ENCODE results near the gene MARCHF3.
"Not testable (repeated sequence)": the region's sequence is repeated elsewhere in the genome, so short reads cannot be mapped to it uniquely, and the experiment has no call there.

Gene MARCHF3

DNA sequence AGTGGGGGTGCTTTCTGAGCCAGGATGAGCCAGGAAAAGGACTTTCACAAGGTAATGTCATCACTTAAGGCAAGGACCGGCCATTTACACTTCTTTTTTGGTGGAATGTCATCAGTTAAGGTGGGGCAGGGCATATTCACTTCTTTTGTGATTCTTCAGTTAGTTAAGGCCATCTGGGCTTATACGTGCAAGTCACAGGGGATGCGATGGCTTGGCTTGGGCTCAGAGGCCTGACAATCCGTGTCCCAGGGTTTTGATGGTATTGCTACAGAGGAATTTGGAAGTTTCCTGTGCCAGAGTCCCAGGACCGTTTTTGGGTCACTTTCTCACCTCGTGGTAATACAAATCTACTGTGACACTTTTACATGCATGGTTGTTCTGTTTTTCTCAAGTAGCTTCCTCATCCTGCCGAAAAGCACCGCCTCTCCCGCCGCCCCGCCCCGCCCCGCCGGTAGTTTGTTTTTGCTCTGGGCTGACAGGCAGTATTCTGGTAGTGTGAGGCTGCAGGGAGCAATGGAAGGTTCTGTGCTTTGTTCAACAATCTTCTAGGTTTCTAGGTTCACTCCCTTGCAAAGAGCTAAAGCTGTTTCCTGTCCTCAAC, 184.8 kb downstream of the MARCHF3 start:
- DNase-seq = peak; percentile 75

DNA sequence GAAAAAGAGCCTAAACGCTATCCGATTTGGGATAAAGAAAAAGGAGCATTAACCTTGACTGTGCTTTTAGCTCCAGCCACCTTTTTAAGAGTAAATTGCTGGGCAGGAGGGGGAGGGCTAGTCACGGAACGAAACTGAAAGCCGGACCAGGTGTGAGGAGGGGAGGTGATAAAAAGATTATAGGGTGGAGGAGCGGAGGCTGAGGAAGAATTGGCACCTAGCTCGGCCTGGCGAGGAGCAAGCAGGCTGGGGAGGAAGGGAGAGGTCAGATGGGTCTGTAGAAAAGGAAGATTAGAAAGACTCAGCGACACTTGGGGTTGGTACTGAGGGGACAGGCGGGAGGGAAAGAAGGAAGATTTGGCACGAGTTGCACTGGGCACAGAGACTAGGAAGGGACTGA, 187.0 kb downstream of the MARCHF3 start:
- DNase-seq = not testable (repeated sequence)

DNA sequence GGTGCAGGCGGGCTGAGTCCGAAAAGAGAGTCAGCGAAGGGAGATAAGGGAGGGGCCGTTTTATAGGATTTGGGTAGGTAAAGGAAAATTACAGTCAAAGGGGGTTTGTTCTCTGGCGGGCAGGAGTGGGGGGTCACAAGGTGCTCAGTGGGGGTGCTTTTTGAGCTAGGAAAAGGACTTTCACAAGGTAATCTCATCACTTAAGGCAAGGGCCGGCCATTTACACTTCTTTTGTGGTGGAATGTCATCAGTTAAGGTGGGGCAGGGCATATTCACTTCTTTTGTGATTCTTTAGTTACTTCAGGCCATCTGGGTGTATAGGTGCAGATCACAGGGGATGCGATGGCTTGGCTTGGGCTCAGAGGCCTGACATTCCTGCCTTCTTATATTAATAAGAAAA, 191.0 kb downstream of the MARCHF3 start:
- not testable (repeated sequence) for DNase-seq

DNA sequence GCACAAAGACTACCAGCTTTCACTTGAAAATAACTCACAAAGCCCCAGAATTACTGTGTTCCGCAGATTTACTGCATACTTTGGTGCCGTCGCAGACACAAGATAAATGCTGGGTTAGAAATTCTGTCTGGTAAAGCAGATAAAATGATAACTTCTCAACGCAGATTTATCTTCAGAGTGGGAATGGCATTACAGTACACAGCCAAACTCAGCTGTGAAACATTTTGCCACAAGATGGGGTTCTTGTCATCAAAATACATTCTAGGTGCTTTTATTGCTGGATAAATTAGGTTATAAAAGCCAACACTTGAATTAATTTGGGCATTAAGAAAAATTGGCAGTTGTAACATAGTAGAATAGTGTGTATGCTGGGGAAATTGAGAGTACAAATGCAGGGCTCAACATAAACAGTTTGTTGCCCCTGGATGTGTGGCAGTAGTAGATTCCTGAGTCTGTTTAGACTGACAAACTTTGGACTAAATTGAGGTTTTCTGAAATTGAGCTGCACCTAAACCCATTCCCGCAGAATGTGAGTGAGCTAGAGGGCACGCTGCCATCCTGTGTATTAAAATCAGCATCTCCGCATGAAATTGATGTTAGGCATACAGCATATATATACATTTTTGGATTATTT, 192.3 kb downstream of the MARCHF3 start:
- DNase-seq = peak; percentile 60

DNA sequence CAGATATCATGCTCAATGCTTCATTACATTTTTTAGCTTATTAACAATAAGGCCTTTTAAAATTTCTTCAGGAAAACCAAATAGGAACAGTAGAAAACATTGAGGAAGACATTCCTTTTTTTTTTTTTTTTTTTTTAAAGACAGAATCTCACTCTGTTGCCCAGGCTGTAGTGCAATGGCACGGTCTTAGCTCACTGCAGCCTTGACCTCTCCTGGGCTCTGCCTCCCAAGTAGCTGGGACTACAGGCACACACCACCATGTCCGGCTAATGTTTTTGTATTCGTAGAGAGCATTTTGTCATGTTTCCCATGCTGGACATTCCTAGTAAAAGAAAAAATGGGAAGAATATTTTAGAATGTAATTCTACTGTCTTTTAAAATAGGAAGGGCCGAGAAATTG, 193.1 kb downstream of the MARCHF3 start:
- no peak for DNase-seq

DNA sequence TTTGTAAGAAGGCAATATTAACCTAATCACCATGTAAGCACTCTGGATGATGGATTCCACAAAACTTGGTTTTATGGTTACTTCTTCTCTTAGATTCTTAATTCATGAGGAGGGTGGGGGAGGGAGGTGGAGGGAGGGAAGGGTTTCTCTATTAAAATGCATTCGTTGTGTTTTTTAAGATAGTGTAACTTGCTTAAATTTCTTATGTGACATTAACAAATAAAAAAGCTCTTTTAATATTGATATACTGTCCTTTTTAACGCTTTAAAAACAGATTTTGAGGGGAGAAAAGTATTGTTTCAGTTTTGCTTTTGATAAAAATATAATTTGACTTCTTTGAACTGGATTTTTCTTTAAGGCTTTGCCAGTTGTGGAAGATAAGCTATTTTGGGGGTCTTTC, 193.6 kb downstream of the MARCHF3 start:
- DNase-seq = no peak

DNA sequence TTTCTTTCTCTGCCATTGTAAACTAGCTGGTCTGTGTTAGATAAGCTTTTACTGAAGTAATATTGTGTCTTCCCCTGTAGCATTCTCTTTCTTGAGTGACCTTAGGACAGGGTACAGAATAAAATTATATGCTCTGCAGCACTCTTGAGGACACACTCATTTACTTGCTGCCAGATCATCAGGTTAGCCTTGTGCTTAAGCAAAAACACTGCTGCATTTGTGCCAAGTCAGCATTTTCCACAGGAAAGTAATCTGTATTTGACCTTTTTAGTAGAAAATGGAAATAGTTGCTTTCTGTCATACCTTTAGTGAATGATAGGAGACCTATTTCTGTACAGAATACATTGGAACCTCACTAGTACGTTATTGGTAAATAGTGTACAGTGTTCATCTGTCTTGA, 199.2 kb downstream of the MARCHF3 start:
- no peak for DNase-seq

DNA sequence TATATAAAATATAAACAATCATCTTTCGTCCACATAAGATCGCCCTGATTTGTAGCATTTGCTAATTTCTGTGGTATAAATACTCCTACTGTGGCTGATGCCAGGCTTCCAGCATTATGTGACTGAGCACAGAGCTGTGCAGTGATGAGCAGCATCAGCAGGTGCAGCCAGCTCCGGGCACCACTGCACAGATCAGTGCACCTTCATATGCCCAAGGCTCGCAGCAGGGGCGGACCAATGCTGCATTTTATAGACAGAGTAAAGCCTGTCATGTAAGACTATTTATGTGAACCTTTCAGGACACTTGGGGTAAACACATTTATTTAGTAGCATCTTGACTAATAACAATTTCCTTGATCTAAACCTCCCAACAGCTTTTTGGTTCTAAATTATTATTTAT, 200.3 kb downstream of the MARCHF3 start:
- DNase-seq = no peak

DNA sequence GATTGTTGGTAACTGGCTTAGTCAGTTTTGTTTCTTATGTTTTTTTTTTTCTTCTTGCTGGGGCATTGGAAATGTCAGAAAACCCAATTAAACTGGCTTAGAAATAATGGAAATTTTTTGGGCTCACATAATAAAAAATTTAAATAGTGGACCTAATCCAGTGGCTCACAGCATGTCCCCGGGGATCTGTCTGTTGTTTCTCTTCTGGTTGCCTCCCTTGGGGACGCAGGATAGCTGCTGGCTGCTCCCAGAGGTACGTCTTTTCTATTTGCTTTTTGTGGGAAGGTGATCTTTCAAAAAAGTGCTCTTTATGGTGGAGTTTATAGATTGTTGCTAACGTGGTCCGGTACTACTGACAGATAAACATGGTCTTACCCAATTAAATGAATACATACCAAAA, 201.3 kb downstream of the MARCHF3 start:
- DNase-seq = no peak

DNA sequence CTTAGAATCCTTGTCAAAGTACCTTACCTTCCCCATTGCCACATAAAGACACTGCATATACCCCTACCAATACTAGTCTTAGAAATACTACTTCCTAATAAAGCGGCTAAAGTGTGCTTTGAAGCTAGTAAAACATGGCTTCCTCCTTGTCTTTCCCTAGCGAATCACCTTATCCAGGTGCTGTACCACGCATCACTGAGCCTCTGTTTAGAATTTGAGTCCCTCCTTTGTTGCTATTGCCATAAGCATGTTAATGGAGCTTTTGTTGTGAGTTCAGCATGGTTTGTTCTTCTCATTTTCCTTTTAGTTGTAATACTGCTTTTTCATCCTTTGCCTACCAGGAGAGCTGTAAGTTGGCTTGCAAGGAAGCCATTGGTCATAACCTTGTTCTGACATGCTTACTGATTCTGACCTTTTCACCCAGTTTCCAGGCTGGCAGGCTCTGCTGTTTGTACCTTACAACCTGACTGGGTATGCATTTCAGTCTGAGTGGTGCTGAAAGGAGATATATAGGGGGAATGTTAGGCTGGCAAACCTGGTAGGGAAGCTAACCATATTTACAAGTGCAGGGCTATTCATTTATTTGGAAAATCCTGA, 203.6 kb downstream of the MARCHF3 start:
- DNase-seq = no peak

DNA sequence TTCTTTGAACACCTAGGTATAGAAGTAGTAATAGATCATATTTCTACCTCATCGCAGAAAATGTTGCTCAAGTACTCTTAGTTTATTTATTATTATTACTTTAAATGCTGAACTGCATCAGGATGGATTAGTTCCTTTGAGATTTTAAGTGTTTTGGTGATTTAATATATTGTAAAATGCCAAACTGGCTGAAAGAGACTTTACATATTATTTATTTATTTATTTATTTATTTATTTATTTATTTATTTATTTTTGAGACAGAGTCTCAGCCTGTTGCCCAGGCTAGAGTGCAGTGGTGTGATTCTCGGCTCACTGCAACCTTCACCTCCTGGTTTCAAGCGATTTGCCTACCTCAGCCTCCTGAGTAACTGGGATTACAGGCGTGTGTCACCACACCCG, 211.1 kb downstream of the MARCHF3 start:
- DNase-seq = no peak

DNA sequence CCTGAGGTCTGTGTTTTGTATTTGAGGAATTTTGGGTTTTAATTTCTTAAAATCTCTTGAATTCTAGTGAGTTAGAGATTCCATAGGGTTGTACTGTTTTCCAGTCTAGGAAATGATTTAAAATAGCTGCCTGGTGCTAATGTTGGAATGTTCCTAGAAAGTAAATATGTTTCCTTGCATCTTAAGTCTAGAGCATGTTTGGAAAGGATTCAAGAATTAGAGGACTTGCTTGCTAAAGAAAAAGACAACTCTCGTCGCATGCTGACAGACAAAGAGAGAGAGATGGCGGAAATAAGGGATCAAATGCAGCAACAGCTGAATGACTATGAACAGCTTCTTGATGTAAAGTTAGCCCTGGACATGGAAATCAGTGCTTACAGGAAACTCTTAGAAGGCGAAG, 211.6 kb downstream of the MARCHF3 start:
- no peak for DNase-seq

Data from hematopoietic multipotent progenitor cell treated with erythropoietin and hydrocortisone succinate and interleukin-3 and kit ligand, for 6 days (in vitro differentiated cells).